ENCODE results near the gene GDF2.

Gene GDF2

GRCh38 chr10:47351899-47352815, 29.9 kb downstream of the GDF2 start:
- no peak overlapping the region for H3K4me3 ChIP-seq (ENCODE audit: low read depth, low read length)
- TF ChIP-seq, protein P1, sequence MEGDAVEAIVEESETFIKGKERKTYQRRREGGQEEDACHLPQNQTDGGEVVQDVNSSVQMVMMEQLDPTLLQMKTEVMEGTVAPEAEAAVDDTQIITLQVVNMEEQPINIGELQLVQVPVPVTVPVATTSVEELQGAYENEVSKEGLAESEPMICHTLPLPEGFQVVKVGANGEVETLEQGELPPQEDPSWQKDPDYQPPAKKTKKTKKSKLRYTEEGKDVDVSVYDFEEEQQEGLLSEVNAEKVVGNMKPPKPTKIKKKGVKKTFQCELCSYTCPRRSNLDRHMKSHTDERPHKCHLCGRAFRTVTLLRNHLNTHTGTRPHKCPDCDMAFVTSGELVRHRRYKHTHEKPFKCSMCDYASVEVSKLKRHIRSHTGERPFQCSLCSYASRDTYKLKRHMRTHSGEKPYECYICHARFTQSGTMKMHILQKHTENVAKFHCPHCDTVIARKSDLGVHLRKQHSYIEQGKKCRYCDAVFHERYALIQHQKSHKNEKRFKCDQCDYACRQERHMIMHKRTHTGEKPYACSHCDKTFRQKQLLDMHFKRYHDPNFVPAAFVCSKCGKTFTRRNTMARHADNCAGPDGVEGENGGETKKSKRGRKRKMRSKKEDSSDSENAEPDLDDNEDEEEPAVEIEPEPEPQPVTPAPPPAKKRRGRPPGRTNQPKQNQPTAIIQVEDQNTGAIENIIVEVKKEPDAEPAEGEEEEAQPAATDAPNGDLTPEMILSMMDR (IDR thresholded peaks at IDR 0.05; ENCODE audit: borderline replicate concordance, insufficient read depth, low read depth, low read length), result no peak

DNA sequence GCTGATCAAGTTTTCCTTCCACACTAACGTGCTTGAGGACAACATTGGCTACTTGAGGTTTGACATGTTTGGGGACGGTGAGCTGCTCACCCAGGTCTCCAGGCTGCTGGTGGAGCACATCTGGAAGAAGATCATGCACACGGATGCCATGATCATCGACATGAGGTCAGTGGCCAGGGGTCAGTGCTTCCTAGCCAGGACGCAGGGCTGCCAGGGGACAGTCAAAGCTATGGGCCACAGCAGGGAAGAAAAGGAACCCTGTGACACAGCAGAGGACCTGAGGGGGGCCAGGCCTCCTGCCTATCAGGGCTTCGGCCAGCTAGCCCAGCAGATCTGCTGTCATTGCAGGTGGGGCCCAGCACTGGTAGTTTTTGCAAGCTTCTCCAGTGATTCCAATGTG, 31.1 kb downstream of the GDF2 start:
- no peak overlapping the region for H3K4me3 ChIP-seq (ENCODE audit: low read depth, low read length)
- TF ChIP-seq, protein P1 (IDR thresholded peaks at IDR 0.05; ENCODE audit: borderline replicate concordance, insufficient read depth, low read depth, low read length), result no peak

GRCh38 chr10:47354165-47354564, 31.9 kb downstream of the GDF2 start:
- TF ChIP-seq, protein P1 (IDR thresholded peaks at IDR 0.05; ENCODE audit: borderline replicate concordance, insufficient read depth, low read depth, low read length), result no peak
- no peak overlapping the region for H3K4me3 ChIP-seq (ENCODE audit: low read depth, low read length)

GRCh38 chr10:47354900-47355299, 32.6 kb downstream of the GDF2 start:
- H3K4me3 ChIP-seq (ENCODE audit: low read depth, low read length), result no peak overlapping the region
- TF ChIP-seq, protein P1 (IDR thresholded peaks at IDR 0.05; ENCODE audit: borderline replicate concordance, insufficient read depth, low read depth, low read length), result no peak

- no peak overlapping the region for H3K4me3 ChIP-seq (ENCODE audit: low read depth, low read length)
- TF ChIP-seq, protein P1 (IDR thresholded peaks at IDR 0.05; ENCODE audit: borderline replicate concordance, insufficient read depth, low read depth, low read length), result no peak
Measured at GRCh38 chr10:47356708-47357107, 34.5 kb downstream of the GDF2 start.

DNA sequence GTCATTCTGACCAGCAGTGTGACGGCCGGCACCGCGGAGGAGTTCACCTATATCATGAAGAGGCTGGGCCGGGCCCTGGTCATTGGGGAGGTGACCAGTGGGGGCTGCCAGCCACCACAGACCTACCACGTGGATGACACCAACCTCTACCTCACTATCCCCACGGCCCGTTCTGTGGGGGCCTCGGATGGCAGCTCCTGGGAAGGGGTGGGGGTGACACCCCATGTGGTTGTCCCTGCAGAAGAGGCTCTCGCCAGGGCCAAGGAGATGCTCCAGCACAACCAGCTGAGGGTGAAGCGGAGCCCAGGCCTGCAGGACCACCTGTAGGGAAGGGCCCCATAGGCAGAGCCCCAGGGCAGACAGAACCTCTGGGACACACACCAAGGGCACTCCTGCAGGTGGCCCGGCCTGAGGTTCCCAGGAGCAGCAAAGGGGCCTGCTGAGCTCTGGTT, 34.9 kb downstream of the GDF2 start:
- H3K4me3 ChIP-seq (ENCODE audit: low read depth, low read length), result no peak overlapping the region
- TF ChIP-seq, protein P1 (IDR thresholded peaks at IDR 0.05; ENCODE audit: borderline replicate concordance, insufficient read depth, low read depth, low read length), result no peak

GRCh38 chr10:47357911-47358310, 35.7 kb downstream of the GDF2 start:
- TF ChIP-seq, protein P1 (IDR thresholded peaks at IDR 0.05; ENCODE audit: borderline replicate concordance, insufficient read depth, low read depth, low read length), result no peak
- H3K4me3 ChIP-seq (ENCODE audit: low read depth, low read length), result no peak overlapping the region
